Measurements from ENCODE around the gene PCSK4.

Gene PCSK4

DNA sequence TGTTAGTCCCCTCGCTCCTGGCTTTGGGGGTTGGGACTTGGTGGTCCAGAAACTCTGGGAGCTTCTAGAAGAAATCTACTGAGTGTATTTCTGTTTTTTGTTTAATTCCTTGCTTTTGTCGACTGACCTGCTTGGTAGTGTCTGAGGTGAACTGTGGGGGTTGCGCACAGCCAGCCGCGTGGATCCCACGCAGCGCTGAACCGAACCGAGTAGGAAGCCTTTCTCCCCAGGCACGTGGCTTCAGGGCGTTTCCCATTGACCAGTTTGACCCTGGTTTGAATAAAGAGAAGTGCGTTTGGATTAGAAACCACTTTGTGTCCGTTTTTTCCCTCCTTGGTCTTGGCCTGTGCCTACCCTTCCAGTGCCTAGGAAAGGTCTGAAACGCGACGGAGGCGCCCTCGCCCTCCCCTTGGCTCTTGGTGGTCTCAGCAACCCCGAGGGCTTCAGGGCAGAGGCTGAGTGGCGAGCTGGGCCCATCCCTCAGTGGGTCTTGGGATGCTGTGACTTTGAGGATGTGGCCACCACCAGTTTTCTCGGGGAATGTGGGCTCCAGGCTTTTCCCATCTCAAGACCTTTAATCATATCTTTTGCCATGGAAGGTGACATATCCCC lies 54.7 kb downstream of the PCSK4 start:
- DNase-seq = no peak

DNA sequence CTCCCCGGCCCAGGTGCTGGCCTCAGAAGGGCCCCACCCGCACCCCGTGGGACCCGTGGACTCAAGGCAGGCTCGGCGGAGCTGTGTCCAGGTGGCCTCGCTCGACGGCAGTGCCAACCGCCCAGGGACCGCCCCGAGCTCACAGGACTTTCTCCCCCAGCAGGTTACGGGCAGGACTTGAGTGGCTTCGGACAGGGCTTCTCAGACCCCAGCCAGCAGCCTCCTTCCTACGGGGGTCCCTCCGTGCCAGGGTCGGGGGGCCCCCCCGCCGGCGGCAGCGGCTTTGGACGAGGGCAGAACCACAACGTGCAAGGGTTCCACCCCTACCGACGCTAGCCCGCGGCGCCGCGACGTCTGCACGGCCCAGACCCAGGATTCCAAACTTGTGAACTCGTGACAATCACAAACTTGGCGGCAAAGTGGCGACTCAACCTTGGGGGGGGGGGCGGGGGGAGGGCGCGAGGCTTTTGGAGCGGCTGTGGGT lies 55.5 kb downstream of the PCSK4 start:
- no peak for DNase-seq

DNA sequence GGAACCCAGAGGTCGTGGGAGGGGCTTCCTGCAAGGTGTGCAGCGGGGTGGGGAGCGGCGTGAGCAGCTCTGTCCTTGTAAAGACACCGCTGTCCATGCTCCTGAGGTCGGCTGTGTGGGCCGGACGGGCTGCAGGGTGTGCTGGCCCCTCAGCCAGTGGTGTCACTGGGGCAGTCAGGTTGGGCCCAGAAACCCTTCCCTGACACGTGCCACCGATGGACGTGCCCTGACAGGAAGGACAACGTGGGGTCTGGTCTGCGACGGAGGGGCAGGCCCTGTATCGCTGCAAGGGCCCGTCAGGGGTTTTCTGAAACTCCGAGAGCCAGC lies 56.1 kb downstream of the PCSK4 start:
- no peak for DNase-seq

DNA sequence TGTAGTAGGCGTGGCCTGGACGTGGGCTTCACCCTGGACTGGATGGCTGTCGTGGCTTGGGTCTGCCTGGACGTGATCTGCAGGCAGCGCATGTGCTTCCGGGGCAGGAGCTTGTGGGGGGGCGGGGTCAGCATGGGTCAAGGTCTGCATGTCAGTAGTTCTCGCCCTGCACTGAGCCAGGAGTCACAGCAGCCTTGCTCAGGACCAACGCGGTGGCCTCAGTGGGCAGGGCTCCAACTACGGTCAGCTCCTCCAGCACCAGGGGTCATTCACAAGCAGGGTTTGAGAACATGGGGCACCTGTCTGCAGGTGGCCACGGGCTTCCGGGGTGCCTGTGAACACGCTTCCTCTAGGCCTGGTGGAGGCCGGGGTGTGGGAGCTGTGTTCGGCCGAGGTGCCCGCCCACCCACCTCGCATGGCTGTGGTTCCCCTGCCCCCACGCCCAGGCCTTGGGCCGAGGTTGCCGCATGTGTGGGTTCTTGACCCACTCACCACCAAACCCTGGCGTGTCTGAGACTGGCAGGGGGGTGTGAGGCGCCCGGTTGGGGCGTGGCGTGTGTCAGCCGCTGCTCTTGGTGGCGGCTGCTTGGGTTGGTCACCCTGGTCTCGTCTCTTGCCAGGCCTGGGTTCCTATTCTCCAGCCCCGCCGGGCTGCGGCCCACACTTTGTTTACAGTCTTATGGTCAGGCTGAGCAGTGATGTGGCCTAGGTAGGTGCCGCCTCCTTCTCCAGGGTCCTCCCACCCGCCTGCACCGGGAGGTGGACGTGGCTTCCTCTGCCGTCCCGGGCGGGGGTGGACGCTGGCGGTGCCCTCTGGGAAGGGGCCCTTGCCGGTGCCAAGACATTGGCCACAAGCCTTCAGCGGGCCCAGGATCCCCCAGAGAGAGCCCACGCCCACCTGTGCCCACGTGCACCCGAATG lies 56.8 kb downstream of the PCSK4 start:
- no peak for DNase-seq

DNA sequence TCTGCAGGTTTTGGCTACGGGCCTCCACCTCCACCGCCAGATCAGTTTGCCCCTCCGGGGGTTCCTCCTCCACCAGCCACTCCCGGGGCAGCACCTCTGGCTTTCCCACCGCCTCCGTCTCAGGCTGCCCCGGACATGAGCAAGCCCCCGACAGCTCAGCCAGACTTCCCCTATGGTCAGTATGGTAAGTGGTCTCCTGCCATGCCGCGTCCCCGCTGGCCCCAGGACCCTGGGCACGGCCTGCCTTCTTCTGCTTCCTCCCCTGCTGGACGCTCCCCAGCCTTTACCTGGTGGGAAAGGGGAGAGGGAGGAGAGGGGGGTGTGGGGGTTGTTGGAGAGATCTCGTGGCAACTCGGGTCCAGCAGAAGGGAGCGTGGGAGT lies 57.7 kb downstream of the PCSK4 start:
- DNase-seq = no peak

DNA sequence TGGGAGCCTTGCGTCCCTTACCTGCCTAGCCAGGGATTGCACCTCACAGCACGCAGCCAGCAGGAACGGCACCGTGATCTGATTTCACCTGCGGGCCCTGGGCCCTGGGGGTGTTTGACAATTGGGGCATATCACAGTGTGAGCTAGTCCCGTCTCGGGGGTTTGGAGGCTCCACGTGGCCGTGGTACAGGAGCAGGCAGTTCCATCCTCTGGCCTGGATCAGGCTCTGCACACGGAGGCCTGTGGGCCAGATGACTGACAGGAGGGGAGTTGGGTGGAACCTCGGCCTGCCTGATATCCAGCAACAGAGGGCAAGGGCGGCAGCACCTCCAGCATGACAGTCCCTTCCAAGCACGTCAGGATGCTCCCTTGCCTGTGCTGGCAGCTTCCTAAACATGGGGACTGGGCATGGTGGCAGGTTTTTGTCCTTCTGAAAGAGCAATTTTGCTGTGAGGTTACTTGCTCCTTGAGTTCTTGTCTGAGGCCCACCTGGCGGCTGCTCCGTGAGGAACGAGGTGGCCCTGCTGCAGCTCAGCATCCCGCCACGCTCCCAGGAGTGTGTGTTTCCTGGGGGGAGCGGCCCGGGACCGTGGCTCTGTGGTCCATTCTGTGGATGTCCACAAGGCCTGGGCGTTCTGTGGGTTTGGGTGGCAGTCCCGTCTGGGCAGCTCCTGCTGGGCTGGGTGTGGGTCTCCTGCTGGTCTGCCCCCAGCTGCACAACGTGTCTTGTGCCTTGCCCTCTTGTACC lies 58.2 kb downstream of the PCSK4 start:
- DNase-seq = no peak
